NCI-H2196 treated with DMSO at 0.1 percent for 48 hours (cell line): ENCODE data around the gene DMKN.
"Not testable (repeated sequence)": the region's sequence is repeated elsewhere in the genome, so short reads cannot be mapped to it uniquely, and the experiment has no call there.

Source experiments
- DNase-seq: peaks from one replicate; lab custom pipeline; 2025; ENCODE audit not compliant: unreplicated experiment; lab: John Stamatoyannopoulos, UW

The DMKN gene

GRCh38 chr19:35462956-35463355 is 50.5 kb downstream of the DMKN start:
- not testable (repeated sequence) for DNase-seq

GRCh38 chr19:35462476-35462953 is 50.9 kb downstream of the DMKN start:
- DNase-seq: no peak

DNA sequence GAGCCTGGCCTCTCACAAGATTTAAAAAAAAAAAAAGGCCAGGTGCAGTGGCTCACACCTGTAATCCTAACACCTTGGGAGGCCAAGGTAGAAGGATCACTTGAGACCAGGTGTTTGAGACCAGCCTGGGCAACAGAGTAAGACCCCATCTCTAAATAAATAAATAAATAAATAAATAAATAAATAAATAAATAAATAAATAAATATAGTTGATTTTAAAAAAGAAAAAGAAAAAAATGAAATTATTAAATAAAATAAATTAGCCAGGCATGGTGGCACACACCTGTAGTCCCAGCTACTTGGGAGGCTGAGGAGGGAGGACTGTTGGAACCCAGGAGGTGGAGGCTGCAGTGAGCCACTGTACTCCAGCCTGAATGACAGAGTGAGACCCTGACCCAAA is 51.7 kb downstream of the DMKN start:
- not testable (repeated sequence) for DNase-seq

GRCh38 chr19:35461060-35461459 is 52.4 kb downstream of the DMKN start:
- no peak for DNase-seq

GRCh38 chr19:35460608-35461007 is 52.8 kb downstream of the DMKN start:
- DNase-seq: no peak

DNA sequence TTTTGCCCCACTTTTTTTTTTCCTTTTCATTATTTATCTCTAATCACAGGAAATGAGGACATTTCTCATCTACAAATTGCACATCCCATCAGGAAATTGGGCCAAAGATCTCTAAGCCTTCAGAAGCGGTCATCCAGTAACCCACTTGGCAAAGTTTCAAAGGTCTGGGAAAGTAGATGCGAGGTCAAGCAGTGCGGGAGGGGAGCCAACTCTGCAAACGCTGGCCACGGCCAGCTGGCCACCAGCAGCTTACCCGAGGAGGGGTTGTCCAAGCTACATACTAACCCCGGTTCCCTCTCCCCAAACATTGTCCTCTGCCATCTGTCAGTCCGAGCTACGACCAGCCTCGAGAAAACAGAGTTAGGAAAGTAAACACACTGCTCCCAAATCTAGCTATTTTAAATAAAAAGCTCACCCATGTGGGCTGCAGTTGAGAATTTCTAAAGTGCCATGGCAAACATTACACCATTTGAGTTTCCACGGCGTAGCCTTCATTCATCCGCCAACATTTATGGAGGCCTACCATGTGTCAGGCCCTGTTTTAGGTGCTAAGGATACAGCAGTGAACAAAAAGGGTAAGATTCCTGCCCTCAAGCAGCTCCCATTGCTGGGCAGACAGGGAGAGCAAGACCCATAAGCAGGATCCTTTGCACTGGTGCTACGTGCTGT is 53.9 kb downstream of the DMKN start:
- no peak for DNase-seq

- no peak for DNase-seq
These were observed 54.6 kb downstream of the DMKN start for GRCh38 chr19:35458731-35459391.

GRCh38 chr19:35458192-35458591 is 55.3 kb downstream of the DMKN start:
- DNase-seq: no peak

- DNase-seq: no peak
These were observed 56.3 kb downstream of the DMKN start for GRCh38 chr19:35457173-35457572.

- DNase-seq: no peak
These were observed 57.7 kb downstream of the DMKN start for GRCh38 chr19:35455616-35456201.

DNA sequence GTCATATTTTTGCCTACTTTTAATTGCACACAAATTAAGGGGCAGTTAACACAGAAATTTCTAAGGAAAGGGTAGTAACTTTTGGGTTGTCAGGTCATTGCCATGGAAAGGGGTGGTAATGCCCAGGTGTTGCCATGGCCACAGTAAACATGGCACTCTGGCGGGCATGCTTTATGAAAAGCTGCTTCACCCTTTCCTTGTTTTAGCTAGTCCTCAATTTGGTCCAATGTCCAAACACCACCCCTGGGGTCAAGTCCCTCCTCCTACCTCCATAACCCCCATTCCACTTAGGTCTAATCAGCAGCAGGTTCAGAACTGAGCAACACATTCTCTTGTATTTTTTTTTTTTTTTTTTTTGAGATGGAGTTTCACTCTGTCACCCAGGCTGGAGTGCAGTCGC is 58.8 kb downstream of the DMKN start:
- no peak for DNase-seq

- no peak for DNase-seq
These were observed 61.9 kb downstream of the DMKN start for GRCh38 chr19:35451338-35452096.

DNA sequence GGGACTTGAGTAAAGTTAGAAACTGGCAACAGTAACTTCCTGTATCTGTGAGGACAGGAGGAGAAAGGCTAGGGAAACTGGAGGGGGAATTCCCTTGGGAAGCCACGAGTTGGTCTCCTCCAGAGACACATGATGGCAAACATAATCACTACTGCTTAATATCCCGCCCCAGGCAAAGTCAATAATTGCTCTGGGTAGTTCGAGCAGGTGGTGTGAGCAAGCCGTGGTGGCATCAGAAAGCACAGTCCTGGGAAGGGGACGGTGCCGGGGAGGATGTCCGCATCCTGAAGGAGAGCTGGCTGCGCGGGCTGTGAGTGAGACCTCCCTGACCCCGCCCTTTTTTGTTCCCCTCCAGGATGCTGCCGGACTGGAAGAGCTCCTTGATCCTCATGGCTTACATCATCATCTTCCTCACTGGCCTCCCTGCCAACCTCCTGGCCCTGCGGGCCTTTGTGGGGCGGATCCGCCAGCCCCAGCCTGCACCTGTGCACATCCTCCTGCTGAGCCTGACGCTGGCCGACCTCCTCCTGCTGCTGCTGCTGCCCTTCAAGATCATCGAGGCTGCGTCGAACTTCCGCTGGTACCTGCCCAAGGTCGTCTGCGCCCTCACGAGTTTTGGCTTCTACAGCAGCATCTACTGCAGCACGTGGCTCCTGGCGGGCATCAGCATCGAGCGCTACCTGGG is 63.9 kb downstream of the DMKN start:
- DNase-seq: peak; percentile 30

- DNase-seq: no peak
These were observed 65.6 kb downstream of the DMKN start, which contains the start of gene FFAR2 for GRCh38 chr19:35447606-35448469. Gene FFAR2, plus strand, starts transcription at chr19:35448257. Its CDS starts 1,458 bp downstream, at chr19:35449715.
